SK-N-SH (cell line): ENCODE results near the gene MEIG1. TPM values are rescaled to one million over a fixed set of nuclear protein-coding genes. Genes with fewer than 3 reads are reported as not detected.
"Not testable (repeated sequence)": the region's sequence is repeated elsewhere in the genome, so short reads cannot be mapped to it uniquely, and the experiment has no call there.

Experiments used
- CTCF ChIA-PET: fragments of 300-600, 350-600 bp; formaldehyde crosslinking; extraction: SDS; loops from one replicate; lab custom pipeline; 2021; lab: Yijun Ruan, JAX
- POLR2A ChIA-PET: fragments of 350-600 bp; sonication (Branson Sonifier 250); formaldehyde crosslinking; extraction: SDS; loops from one replicate; lab custom pipeline; 2020; ENCODE audit warnings: antibody characterized with exemption, inconsistent platforms; lab: Yijun Ruan, JAX
- DNase-seq: peaks from one replicate; pipeline ENCODE4 v3.0.0; 2012
- H2AFZ ChIP-seq: fragments of 200-600 bp; sonication (generic); 2 replicates; pipeline ENCODE4 v1.8.1; 2016; ENCODE audit warnings: antibody characterized with exemption, mild to moderate bottlenecking, low read depth
- H3F3A ChIP-seq: fragments of 200-600 bp; sonication (generic); replicated peaks from 2 replicates; pipeline ENCODE3; 2016; ENCODE audit warnings: antibody characterized with exemption, mild to moderate bottlenecking; ENCODE audit not compliant: insufficient read depth
- H3K27ac ChIP-seq, 2 experiments: fragments of 200-500 bp in 1 of 2; fragments of 200-600 bp in 1 of 2; sonication (Bioruptor generic) in 1 of 2; sonication (generic), shearing (Covaris generic) in 1 of 2; 2 replicates each; pipeline versions ENCODE4 v1.5.1 to v1.6.1; 2014 to 2016; ENCODE audit warnings: low read depth in 2 of 2, inconsistent platforms in 1 of 2, low read length in 1 of 2, mild to moderate bottlenecking in 1 of 2, mixed read lengths in 1 of 2
- H3K27me3 ChIP-seq: fragments of 200-600 bp; sonication (generic), shearing (Covaris generic); 2 replicates; pipeline ENCODE4 v1.6.1; 2016; ENCODE audit warnings: mixed run types; ENCODE audit not compliant: insufficient read depth
- H3K36me3 ChIP-seq, 2 experiments: fragments of 200-500 bp in 1 of 2; fragments of 200-600 bp in 1 of 2; sonication (Bioruptor generic) in 1 of 2; sonication (generic) in 1 of 2; replicated peaks in 1 of 2; 2 replicates each; pipeline versions ENCODE3 to v1.5.1; 2014 to 2016; ENCODE audit warnings: low read length in 1 of 2, mild to moderate bottlenecking in 1 of 2; ENCODE audit not compliant: insufficient read depth in 2 of 2, control insufficient read depth in 1 of 2
- H3K4me1 ChIP-seq, 2 experiments: fragments of 200-500 bp in 1 of 2; fragments of 200-600 bp in 1 of 2; sonication (Bioruptor generic) in 1 of 2; sonication (generic), shearing (Covaris generic) in 1 of 2; 2 replicates each; pipeline versions ENCODE4 v1.5.1 to v1.6.1; 2014 to 2016; ENCODE audit warnings: low read depth in 1 of 2, low read length in 1 of 2, mixed run types in 1 of 2; ENCODE audit not compliant: insufficient read depth in 2 of 2, control insufficient read depth in 1 of 2
- H3K4me2 ChIP-seq: fragments of 200-600 bp; sonication (generic), shearing (Covaris generic); 2 replicates; pipeline ENCODE4 v1.6.1; 2017; ENCODE audit warnings: mixed run types
- H3K4me3 ChIP-seq, 2 experiments: fragments of 200-500 bp in 1 of 2; fragments of 200-600 bp in 1 of 2; sonication (Bioruptor generic) in 1 of 2; sonication (generic), shearing (Covaris generic) in 1 of 2; 2 replicates each; pipeline versions ENCODE4 v1.5.1 to v1.8.1; 2014 to 2016; ENCODE audit warnings: low read depth in 2 of 2, inconsistent platforms in 1 of 2, low read length in 1 of 2, mild to moderate bottlenecking in 1 of 2, mixed read lengths in 1 of 2, moderate library complexity in 1 of 2
- H3K79me2 ChIP-seq: fragments of 200-600 bp; sonication (generic); 2 replicates; pipeline ENCODE4 v1.8.1; 2017; ENCODE audit warnings: mild to moderate bottlenecking; ENCODE audit not compliant: insufficient read depth
- H3K9ac ChIP-seq: fragments of 200-600 bp; sonication (generic); 2 replicates; pipeline ENCODE4 v1.6.1; 2017; ENCODE audit warnings: mixed run types
- H3K9me2 ChIP-seq: fragments of 200-600 bp; sonication (generic); 2 replicates; pipeline ENCODE4 v1.6.1; 2017; ENCODE audit warnings: mixed run types
- H3K9me3 ChIP-seq: fragments of 200-600 bp; sonication (generic); 2 replicates; pipeline ENCODE4 v1.6.1; 2017; ENCODE audit warnings: mixed run types, mild to moderate bottlenecking, moderate library complexity
- H4K20me1 ChIP-seq: fragments of 200-600 bp; sonication (generic); 2 replicates; pipeline ENCODE4 v1.6.1; 2017; ENCODE audit warnings: mild to moderate bottlenecking, mixed run types; ENCODE audit not compliant: insufficient read depth
- EZH2phosphoT487 ChIP-seq: fragments of 200-600 bp; sonication (generic); IDR thresholded peaks from 2 replicates; pipeline ENCODE4 v1.6.1; 2017; ENCODE audit warnings: low read depth, mixed run types, mild to moderate bottlenecking, antibody characterized with exemption, moderate library complexity, borderline replicate concordance
- FOXJ3 ChIP-seq: sonication (generic); formaldehyde crosslinking; IDR thresholded peaks from 2 replicates; pipeline ENCODE4 v1.5.1; 2020; ENCODE audit warnings: mild to moderate bottlenecking, missing genetic modification reagents
- FOXM1 ChIP-seq: IDR thresholded peaks from 2 replicates; pipeline ENCODE4 v1.4.0; 2012; ENCODE audit warnings: low read depth, mild to moderate bottlenecking
- GATA2 ChIP-seq: sonication (generic); formaldehyde crosslinking; IDR thresholded peaks from 2 replicates; pipeline ENCODE4 v1.5.0; 2020; ENCODE audit warnings: mild to moderate bottlenecking, missing genetic modification reagents
- RAD21 ChIP-seq: IDR thresholded peaks from 2 replicates; pipeline ENCODE4 v1.6.1; 2012; ENCODE audit warnings: mild to moderate bottlenecking, low read length
- RXRA ChIP-seq: IDR thresholded peaks from 2 replicates; pipeline ENCODE4 v1.4.0; 2012; ENCODE audit warnings: low read depth, mild to moderate bottlenecking, borderline replicate concordance
- SMC3 ChIP-seq: IDR thresholded peaks from 2 replicates; pipeline ENCODE4 v1.6.1; 2012; ENCODE audit warnings: low read depth, low read length, improper control_type of control experiment
- WGBS: methylation state at CpG from one replicate; pipeline ENCODE4 v1.1.6; 2017; ENCODE audit warnings: low lambda C conversion rate; 5-methylcytosine and 5-hydroxymethylcytosine counted together
- polyA plus RNA-seq, 3 experiments: library from polyadenylated mRNA; depleted of rRNA; stranded (reverse); fragments of >200 nt; gene quantifications; 2 replicates each; pipeline ENCODE4 v1.2.3, GENCODE V29; 2012
- TF ChIP-seq, protein P1 (sequence below): IDR thresholded peaks from 2 replicates; pipeline ENCODE4 v1.6.1; 2012; ENCODE audit warnings: mild to moderate bottlenecking, low read depth, low read length, moderate library complexity
- TF ChIP-seq, protein P2 (sequence below): fragments of 150-350 bp; IDR thresholded peaks from 2 replicates; pipeline ENCODE4 v1.6.1; 2016; ENCODE audit warnings: mild to moderate bottlenecking, low read depth, low read length
- TF ChIP-seq, protein P3 (sequence below): IDR thresholded peaks from 2 replicates; pipeline ENCODE4; 2012
- TF ChIP-seq, protein P4 (sequence below): IDR thresholded peaks from 2 replicates; pipeline ENCODE4 v1.4.0; 2012; ENCODE audit warnings: low read depth, borderline replicate concordance

The MEIG1 gene
- polyA plus RNA-seq, 1 of the 3 experiments (the other 2 are of a cell fraction): 0.43 TPM

DNA sequence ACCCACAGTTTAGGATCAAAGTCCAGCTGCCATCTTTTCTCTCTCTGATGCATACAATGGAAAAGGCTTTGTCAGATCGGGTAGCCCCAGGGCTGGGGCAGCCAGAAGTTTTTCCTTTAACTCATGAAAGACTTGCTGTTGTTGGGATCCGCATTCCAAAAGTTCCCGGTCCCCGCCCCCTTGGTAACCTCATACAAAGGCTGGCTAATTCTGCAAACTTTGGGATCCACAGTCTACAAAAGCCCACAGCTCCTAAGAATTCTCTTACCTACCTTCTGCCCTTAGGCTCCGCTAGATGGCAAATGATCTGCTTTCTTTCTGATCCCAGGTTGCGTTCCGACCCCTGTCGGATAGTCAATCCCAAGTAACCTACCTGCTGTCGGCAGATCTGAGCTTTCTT, 33.1 kb downstream of the MEIG1 start:
- H3K9ac ChIP-seq, H3K36me3 ChIP-seq, H3K4me2 ChIP-seq, H4K20me1 ChIP-seq, H3K27ac ChIP-seq, H2AFZ ChIP-seq, DNase-seq, H3K79me2 ChIP-seq, H3K4me1 ChIP-seq, H3K9me3 ChIP-seq, CTCF ChIA-PET, H3K9me2 ChIP-seq, H3K4me3 ChIP-seq, H3K27me3 ChIP-seq, H3F3A ChIP-seq, POLR2A ChIA-PET: not testable (repeated sequence)
- WGBS: 81% methylated on average over 9 of the region's 9 CpGs

DNA sequence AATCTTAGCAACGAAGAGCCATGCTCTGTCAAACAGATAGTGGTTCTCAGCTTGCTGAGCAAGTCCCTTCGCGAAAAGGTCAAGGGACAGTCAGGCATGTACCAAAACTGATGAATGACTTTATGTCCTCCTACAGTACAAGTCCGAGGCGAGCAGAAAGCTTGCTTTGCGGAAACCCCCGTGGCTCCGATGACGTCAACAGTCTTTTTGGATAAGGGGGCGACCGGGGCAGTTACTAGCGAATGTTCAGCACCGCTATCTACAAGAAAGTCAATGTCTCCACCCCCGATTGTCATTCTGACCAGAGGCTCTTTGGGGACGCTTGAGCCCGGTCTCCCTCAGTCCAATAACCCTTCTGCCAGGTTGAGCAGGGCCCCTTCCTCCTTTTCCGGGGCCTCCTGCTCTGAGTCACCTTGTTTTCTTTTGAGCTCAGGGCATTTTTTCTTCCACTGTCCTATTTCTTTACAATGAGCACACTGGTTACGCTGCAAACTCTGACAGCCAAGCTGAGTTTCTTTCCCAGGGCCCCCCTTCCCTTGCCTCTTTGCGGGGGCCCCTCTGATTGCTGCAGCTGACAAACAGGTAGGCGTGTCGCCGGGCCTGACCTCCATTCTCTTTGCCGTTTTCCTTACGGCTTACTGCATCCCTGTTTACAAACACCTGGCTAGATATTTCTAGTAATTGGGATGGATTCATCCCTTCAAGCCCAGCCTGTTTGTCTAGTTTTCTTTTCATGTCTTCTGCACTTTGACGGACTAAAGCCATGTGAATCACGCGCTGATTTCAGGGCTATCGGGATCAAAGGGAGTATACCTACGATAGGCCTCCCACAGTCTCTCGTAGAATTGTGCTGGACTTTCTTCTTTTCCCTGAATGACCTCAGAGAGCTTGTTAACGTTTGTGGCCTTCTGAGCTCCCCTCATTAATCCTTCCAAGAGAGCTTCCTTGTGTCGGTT, 34.6 kb downstream of the MEIG1 start:
- H2AFZ ChIP-seq, H3K79me2 ChIP-seq, POLR2A ChIA-PET, H3K9me2 ChIP-seq, H4K20me1 ChIP-seq, H3F3A ChIP-seq, H3K4me3 ChIP-seq, H3K36me3 ChIP-seq, H3K4me1 ChIP-seq, CTCF ChIA-PET, H3K9ac ChIP-seq, H3K4me2 ChIP-seq, DNase-seq, H3K27ac ChIP-seq, H3K27me3 ChIP-seq, H3K9me3 ChIP-seq: not testable (repeated sequence)
- WGBS: 68% methylated on average over 29 of the region's 32 CpGs

DNA sequence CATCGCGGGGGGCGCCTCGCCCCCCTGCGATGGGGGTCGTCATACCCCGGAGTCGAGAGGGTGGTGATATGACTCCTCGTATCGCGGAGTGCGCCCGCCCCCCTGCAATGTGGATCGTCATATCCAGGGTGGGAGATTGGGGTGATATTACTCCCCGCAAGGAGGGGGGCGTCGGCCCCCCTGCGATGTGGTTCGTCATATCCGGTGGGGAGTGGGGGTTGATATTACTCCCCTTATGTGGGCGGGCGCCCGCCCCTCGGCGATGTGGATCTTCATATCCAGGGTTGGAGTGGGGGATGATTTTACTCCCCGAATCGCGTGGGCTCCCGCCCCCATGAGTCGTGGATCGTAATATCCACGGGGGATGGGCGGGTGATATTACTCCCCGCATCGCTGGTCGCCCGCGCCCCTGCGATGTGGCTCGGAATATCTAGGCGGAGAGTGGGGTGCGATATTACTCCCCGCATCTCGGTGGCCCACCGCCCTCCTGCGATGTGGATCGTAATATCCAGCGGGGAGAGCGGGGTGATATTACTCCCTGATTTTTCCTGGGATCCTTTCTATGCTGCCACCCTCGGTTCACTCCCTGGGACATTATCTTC, 36.9 kb downstream of the MEIG1 start:
- 86% methylated on average over 31 of the region's 50 CpGs for WGBS
- Histone ChIP-seq H3K4me1 (no peaks in the 10 kb centered on the region), H3K27me3 (no peaks in the 10 kb centered on the region), H2AFZ (no peak overlapping the region), H3K4me3 (no peak overlapping the region), H3F3A (no peaks in the 10 kb centered on the region), H3K79me2 (no peaks in the 10 kb centered on the region), H3K4me2 (no peak overlapping the region), H3K9ac (no peak overlapping the region), H3K27ac (no peak overlapping the region), H3K9me3 (no peaks in the 10 kb centered on the region), H4K20me1 (no peaks in the 10 kb centered on the region)
- peak; percentile 9 for DNase-seq
- POLR2A ChIA-PET: no interaction called here
- TF ChIP-seq SMC3 (no peak), GATA2 (CRISPR knock-in tag) (no peak), FOXM1 (no peak), RXRA (no peak), RAD21 (no peak), FOXJ3 (CRISPR knock-in tag) (no peak), EZH2phosphoT487 (no peak)
- TF ChIP-seq, protein P1, sequence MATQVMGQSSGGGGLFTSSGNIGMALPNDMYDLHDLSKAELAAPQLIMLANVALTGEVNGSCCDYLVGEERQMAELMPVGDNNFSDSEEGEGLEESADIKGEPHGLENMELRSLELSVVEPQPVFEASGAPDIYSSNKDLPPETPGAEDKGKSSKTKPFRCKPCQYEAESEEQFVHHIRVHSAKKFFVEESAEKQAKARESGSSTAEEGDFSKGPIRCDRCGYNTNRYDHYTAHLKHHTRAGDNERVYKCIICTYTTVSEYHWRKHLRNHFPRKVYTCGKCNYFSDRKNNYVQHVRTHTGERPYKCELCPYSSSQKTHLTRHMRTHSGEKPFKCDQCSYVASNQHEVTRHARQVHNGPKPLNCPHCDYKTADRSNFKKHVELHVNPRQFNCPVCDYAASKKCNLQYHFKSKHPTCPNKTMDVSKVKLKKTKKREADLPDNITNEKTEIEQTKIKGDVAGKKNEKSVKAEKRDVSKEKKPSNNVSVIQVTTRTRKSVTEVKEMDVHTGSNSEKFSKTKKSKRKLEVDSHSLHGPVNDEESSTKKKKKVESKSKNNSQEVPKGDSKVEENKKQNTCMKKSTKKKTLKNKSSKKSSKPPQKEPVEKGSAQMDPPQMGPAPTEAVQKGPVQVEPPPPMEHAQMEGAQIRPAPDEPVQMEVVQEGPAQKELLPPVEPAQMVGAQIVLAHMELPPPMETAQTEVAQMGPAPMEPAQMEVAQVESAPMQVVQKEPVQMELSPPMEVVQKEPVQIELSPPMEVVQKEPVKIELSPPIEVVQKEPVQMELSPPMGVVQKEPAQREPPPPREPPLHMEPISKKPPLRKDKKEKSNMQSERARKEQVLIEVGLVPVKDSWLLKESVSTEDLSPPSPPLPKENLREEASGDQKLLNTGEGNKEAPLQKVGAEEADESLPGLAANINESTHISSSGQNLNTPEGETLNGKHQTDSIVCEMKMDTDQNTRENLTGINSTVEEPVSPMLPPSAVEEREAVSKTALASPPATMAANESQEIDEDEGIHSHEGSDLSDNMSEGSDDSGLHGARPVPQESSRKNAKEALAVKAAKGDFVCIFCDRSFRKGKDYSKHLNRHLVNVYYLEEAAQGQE: no peak
- TF ChIP-seq, protein P2, sequence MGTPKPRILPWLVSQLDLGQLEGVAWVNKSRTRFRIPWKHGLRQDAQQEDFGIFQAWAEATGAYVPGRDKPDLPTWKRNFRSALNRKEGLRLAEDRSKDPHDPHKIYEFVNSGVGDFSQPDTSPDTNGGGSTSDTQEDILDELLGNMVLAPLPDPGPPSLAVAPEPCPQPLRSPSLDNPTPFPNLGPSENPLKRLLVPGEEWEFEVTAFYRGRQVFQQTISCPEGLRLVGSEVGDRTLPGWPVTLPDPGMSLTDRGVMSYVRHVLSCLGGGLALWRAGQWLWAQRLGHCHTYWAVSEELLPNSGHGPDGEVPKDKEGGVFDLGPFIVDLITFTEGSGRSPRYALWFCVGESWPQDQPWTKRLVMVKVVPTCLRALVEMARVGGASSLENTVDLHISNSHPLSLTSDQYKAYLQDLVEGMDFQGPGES: no peak
- TF ChIP-seq, protein P3, sequence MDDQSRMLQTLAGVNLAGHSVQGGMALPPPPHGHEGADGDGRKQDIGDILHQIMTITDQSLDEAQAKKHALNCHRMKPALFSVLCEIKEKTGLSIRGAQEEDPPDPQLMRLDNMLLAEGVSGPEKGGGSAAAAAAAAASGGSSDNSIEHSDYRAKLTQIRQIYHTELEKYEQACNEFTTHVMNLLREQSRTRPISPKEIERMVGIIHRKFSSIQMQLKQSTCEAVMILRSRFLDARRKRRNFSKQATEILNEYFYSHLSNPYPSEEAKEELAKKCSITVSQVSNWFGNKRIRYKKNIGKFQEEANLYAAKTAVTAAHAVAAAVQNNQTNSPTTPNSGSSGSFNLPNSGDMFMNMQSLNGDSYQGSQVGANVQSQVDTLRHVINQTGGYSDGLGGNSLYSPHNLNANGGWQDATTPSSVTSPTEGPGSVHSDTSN: no peak
- TF ChIP-seq, protein P4, sequence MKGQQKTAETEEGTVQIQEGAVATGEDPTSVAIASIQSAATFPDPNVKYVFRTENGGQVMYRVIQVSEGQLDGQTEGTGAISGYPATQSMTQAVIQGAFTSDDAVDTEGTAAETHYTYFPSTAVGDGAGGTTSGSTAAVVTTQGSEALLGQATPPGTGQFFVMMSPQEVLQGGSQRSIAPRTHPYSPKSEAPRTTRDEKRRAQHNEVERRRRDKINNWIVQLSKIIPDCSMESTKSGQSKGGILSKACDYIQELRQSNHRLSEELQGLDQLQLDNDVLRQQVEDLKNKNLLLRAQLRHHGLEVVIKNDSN: no peak
- TF ChIP-seq, all 33 proteins: peak for 0
- H3K36me3 ChIP-seq: no peaks in the 10 kb centered on the region
- no peaks in the 10 kb centered on the region for H3K9me2 ChIP-seq
- CTCF ChIA-PET: no interaction called here
